ENCODE results near the gene TACC3.

Gene TACC3

GRCh38 chr4:1762264-1763010, 41.1 kb downstream of the TACC3 start:
- DNase-seq, result no peak

GRCh38 chr4:1763070-1763549, 41.8 kb downstream of the TACC3 start:
- no peak for DNase-seq

GRCh38 chr4:1763550-1764080, 42.3 kb downstream of the TACC3 start:
- no peak for DNase-seq

GRCh38 chr4:1764670-1765069, 43.3 kb downstream of the TACC3 start:
- no peak for DNase-seq

- no peak for DNase-seq
These were observed 44.2 kb downstream of the TACC3 start for GRCh38 chr4:1765409-1766072.

GRCh38 chr4:1766106-1767060, 45.1 kb downstream of the TACC3 start:
- DNase-seq, result no peak

- DNase-seq, result no peak
These were observed 45.9 kb downstream of the TACC3 start for GRCh38 chr4:1767061-1767769.

- DNase-seq, result no peak
These were observed 46.5 kb downstream of the TACC3 start for GRCh38 chr4:1767770-1768366.

- no peak for DNase-seq
These were observed 47.2 kb downstream of the TACC3 start for GRCh38 chr4:1768367-1769034.

- DNase-seq, result no peak
These were observed 48.4 kb downstream of the TACC3 start for GRCh38 chr4:1769692-1770091.

GRCh38 chr4:1770245-1770644, 48.9 kb downstream of the TACC3 start:
- DNase-seq, result no peak

GRCh38 chr4:1770791-1771231, 49.5 kb downstream of the TACC3 start:
- DNase-seq, result no peak

- DNase-seq, result no peak
These were observed 50.4 kb downstream of the TACC3 start for GRCh38 chr4:1771555-1772305.

GRCh38 chr4:1772853-1773538, 51.7 kb downstream of the TACC3 start:
- DNase-seq, result no peak

- DNase-seq, result no peak
These were observed 52.4 kb downstream of the TACC3 start for GRCh38 chr4:1773754-1774153.

GRCh38 chr4:1775731-1776500, 54.6 kb downstream of the TACC3 start:
- no peak for DNase-seq

GRCh38 chr4:1776521-1777161, 55.3 kb downstream of the TACC3 start:
- DNase-seq, result no peak

GRCh38 chr4:1777822-1778641, 56.7 kb downstream of the TACC3 start:
- no peak for DNase-seq

Data from NK-92 treated with Interleukin-12 subunit alpha and Interleukin-12 subunit beta, amount 100 ng/mL, for 24 hours (cell line).